HG03280 (cell line): Measurements from ENCODE around the gene PRKAB2.
"Not testable (repeated sequence)": the region's sequence is repeated elsewhere in the genome, so short reads cannot be mapped to it uniquely, and the experiment has no call there.

Experiments used
- ATAC-seq: cut with Tn5 transposase; IDR thresholded peaks from one replicate; pipeline ENCODE4 v1.9.1; 2021; ENCODE audit warnings: mild to moderate bottlenecking, moderate library complexity; ENCODE audit not compliant: unreplicated experiment

The PRKAB2 gene, protein sequence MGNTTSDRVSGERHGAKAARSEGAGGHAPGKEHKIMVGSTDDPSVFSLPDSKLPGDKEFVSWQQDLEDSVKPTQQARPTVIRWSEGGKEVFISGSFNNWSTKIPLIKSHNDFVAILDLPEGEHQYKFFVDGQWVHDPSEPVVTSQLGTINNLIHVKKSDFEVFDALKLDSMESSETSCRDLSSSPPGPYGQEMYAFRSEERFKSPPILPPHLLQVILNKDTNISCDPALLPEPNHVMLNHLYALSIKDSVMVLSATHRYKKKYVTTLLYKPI

DNA sequence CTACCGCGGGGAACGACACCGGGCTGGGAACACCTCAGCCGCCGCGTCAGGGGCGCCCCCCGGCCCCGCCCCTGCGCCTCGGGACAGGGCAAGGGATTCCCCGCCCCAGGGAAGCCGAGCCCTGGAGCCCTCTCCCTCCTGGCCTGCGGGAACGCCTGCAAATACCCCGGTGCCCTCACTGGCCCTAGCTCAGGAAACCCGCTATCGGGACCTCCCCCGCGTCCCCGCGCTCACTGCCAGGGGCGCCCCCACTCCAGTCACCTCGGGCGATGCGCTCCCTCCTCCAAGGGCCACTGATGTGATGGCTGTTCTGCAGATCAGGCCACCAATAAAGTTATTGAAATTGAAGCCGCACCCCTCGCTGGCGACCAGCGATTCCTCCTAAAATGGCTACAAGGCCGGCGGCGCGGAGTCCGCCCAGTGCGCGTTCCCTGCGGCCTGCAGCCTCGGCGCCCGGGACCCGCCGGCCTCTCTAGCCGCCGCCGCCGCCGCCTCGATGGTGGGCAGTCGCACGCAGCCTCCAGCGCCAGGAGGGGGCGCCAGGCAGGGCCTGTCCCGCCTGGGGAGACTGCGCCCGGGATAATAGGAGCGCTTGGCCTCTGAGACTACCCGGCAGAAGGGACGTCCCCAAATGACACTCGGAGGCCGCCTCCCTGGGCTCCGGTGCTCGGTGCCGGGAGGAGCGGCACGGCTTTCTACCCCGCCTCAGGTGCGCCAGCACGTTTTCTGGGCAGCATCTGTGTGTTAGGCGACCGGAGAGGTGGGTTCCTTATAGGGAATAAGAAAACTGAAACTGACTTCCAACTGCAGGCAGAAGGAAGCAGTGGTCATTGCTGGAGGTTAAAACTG is at the start of gene PRKAB2:
TSS of gene PRKAB2 (minus strand) at position 303 of the 849 bp plus-strand sequence. CDS start 326 bp downstream, outside the sequence.
- ATAC-seq = peak; percentile 86

DNA sequence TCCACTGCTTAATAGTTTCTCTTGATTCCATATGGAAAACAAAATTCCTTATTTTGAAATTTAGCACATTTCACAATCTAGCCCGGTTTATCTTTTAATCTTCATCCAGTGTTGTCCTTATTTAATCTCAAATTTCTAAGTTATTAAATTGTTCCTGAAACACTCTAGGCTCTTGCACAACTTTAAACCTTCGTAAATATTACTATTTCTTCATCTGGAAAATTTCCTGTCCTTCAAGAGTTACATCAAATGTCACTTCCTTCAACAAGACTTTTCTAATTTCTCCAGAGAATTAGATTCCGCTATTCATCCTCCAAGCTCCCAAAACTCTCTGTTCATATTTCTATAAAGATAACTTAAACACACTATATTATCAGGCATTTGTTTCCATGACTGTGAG is 46.3 kb upstream of the PRKAB2 start:
- no peak for ATAC-seq

DNA sequence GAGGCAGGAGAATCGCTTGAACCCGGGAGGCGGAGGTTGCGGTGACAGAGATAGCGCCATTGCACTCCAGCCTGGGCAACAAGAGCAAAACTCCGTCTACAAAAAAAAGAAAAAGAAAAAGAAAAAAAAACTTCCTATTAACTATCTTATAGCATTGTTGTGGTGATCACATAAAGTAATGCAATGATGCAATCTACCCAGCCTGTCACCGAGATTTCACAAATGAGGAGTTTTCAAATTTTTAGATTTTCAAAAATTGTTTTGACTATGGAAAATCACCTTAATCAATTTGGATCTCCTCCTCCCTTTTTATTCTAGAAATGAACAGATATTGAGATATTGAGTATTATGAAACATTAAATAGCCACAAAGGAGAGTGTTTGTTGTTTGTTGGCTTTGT is 44.9 kb upstream of the PRKAB2 start:
- no peak for ATAC-seq

DNA sequence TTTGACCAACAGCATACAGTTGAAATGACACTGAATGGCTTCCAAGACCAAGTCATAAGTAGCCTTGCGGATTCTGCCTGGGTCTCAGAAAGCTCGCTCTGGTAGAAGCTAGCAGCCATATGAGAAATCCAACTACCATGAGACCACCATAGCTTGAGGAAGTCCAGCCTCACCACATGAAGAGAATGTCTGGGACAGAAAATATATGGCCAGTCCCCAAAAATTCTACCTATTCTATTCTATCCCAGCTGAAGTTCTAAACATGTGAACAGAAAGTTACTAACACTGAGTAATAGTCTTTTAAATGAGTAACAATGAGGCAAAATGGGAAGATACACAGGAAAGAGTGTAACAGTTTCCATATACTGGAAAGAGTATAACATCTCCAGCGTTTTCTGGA is 43.9 kb upstream of the PRKAB2 start:
- ATAC-seq = no peak

DNA sequence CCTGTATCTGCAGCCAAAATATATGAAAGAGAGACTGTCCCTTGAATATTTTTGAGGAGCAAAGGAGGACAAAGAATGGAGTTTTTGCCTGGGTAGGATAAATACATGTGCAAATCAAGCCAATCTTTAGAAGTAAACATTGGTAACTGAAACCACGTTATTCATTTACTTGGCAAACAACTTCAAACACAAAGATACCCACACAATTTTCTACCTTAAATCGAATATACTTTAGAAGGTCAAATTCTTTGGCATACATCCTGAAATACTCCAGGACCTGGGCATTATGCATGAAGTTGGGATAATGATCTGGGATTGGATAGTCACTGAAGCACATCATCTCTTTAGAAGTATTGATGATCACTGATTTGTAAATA is 43.3 kb upstream of the PRKAB2 start:
- no peak for ATAC-seq

DNA sequence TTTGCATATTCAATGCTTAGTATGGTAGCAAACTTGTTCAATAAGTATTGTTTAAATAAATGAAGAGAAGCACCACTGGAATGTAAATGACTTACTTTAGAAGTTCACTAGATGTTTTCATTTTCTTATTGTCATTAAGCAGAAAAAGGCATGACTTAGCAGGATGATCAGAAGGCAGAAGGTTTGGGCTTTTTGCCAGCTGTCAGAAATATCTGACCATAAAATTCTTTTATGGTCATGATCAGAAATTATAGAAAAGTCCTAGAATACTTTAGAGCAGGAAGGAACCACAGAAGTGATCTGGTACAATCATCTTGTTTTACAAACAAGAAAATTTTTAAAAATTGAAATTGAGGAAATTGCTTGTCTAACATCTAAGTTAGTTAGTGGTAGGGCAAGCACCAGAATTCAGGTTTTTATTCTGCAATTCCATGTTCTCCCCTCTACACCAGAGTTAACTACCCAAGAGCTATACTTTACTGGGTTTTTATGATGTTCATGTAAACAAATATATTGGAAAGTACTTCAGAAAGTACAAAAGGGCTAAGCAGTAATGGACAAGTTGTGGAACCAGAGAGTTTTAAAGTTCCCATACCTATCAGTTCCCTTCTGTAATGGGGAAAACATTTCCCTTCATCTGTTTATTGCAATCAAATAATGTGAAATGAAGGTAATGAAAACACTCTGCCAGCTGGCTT is 42.7 kb upstream of the PRKAB2 start:
- ATAC-seq = no peak

DNA sequence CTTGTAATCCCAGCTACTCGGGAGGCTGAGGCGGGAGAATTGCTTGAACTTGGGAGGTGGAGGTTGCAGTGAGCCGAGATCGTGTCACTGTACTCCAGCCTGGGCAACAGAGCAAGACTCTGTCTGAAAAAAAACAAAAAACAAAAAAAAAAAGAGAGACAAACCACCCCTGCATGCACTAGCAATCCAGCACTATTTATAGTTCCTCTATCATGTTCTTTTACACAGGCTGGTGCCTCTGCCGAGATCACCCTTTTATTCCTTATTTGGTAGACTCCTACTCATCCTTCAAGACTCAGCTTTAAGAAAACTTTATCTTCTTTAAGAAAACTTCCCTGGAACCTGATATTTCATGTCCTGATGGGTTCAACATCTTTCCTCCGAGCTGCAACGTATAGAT is 42.1 kb upstream of the PRKAB2 start:
- ATAC-seq = no peak

DNA sequence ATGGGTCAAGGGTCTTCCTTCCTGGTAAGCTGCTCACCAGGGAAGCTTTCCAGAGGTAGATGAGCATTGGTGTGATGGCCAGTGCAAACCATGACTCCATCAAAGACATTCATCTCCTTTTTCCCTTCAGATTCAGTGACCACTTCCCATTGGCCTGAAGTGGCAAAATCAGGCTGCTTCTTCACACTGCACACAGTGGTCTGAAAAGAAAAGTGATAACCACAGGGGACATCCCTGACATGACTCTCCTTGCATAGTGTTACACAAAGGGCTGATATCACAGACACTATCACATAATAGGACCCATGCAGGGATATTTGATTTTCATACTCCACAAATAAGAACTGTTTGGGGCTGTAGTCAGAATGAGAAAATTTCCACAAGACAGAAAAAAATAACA is 41.0 kb upstream of the PRKAB2 start:
- no peak for ATAC-seq

DNA sequence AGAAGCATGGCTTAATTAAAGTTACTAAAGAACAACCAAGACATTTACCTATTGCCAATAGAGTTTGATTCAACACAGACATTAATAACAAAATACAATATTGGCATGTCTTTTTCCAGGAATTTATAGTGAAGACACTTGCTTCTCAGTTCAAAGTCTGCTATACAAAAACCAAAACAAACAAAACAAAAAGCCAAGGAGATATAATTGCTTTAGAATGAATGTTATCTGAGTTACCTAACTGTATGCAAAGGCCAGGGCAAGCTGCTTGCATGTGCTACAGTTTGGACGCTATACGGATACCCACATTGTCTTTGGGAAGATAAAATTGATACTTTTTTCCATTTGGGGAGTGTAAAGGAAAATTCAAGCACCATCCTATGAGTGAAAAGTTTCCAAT is 39.3 kb upstream of the PRKAB2 start:
- no peak for ATAC-seq

DNA sequence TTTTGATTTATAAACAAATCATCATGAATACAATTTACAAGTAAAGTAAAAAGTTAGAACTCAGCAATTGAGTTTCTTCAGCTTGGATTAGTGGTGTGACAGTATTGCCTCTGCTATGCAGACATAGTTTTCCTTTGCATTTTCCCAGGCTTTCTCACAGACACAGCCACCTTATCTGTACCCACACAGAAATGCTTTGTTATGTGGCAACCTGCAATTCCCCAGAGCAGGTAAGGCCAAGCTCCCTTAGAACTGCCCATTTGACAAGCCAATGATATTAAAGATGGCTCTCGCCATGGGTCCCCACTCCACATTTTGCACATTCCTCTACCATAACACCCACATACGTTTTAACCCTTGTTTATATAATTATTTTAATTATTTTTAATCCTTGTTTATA is 38.7 kb upstream of the PRKAB2 start:
- no peak for ATAC-seq

DNA sequence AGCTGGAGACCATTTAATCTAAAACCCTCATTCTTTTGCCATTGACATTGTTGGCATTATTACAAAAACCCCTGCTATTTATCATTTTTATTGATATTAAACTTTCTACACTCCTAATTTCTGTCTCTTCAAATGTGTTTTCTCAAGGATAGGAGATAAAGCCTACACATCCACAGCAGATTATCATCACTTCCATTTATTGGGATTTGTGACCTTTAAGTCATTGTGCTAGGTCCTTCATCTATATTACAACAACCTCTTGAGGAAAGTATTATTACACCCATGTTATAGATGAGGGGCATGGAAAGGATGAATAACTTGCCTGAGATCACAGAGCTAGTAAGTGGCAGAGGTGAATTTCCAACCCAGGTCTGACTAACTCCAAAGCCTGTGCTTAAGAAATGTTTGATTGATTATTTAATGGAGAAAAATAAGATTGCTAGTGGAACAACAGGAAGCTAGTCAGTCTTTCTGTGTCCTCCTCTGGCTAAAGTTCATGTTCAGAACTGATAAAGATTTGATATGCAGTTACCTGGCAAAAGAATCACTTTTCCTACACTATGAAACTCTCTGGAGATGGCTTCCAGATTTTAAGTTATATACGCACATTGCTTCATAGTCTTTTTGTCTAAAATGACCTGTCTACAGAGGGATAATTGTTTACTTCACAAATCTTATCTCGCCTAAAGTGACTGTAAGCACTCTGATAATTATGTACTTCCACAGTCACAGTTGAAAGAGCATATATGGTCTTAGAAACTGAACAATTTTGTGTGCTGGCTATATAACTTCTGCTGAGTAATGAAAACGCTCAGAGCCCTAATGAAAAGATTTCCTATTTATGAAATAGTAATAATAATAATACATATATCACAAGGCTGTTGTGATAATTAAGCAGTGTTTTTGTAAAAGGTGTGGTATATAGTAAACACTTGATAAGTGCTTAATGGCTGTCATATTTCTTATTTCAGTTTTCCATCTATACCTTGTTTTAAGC is 37.9 kb upstream of the PRKAB2 start:
- ATAC-seq = no peak

DNA sequence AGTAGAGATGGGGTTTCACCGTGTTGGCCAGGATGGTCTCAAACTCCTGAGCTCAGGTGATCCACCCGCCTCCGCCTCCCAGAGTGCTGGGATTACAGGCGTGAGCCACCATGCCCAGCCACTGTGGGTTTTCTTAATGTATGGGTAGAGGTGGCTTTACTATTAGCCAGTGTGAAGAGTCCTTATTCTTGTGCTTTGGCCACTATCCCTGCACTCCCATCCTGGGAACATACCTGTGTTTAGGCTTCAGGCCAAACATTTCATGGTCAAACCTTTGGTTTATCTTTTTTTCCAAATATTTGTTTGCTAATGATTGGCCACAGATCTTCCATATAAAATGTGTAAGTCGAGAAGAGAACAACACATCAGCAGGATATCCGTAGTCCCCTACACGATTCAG is 36.3 kb upstream of the PRKAB2 start:
- ATAC-seq = no peak

DNA sequence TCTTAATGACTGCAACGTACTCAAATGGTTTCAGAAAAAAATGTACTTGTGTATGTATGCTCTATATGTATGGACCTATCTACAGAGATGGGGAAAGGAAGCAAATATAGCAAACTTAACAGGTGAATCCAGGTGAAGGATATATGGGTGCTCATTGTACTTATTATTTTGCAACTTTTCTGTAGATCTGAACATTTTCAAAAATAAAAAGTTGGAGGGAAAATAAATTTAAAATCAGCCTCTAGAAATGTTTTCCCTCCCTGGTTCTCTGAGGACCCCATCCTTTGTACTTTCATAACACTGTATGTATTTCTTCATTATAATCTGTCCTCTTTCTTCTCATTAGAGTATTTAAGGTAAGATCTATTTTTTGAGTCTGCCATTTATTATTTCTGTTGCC is 34.9 kb upstream of the PRKAB2 start:
- ATAC-seq = no peak

DNA sequence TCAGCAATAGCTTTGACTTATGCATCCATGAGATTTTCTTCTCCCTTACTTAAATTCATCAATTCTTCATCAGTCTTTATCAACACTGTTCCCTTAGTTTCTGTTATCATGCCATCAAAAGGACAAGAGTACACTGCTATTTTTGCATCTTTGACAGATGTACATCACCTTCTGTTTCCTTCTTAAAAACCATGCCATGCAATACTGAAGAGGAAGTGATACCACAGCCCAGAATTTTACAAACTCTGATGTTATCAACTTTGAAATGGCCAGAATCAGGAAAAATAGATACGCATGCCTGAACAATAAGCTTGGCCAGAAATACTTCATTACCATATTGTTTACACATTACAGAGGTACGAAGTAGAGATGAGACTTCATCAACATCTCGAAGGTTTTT is 31.8 kb upstream of the PRKAB2 start:
- no peak for ATAC-seq

DNA sequence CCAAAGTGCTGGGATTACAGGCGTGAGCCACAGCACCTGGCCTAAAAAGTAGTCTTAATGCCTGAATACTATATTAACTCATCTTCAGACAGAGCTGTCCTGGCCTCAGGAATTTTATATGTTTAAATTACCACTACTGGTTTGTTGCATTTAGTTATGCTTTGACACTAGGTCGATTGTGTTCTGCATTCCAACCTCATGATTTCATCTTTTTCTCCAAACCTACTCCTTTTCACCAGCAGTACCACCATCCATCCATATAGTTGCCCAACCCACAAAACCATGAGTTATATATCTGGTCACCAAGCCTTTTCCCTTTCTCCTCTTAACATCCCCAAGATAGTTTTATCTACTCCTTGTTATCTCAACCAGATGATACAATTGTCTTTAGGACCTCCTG is 30.3 kb upstream of the PRKAB2 start:
- ATAC-seq = no peak

DNA sequence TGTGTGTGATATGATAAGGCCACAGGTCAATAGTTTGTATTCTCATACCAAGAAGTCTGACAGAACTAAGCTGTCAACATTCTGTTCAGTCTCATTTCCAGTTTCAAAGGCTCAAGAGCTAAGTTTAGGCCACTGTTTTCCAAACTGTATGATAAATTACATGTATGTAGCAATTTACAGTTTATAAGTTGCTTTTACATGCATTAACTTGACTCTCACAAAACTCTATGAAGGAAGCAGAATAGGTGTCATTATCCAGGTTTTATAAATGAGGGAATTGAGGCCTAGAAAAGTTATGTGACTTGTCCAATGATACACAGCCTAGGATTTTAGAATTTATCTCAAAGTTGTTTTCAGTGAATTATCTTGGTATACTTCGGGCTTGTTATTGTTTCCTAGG is 29.5 kb upstream of the PRKAB2 start:
- ATAC-seq = no peak

DNA sequence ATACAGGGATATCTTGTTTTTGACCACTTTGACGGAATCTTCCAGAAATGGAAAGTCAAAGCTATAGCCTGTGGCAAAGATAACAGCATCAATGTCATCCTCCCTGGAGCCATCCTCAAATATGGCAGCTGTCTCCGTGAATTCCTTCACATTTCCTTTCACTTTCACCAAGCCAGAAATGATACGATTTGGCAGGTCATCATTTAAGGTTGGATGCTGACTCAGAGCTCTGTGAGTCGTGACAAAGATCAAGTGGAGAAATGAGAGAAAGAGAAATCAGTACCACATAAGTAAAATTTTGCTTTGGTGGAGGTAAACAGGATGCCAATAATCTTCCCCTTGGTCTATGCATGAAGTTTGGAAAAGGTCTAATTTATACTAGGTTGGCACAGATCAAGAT is 29.0 kb upstream of the PRKAB2 start:
- ATAC-seq = no peak

DNA sequence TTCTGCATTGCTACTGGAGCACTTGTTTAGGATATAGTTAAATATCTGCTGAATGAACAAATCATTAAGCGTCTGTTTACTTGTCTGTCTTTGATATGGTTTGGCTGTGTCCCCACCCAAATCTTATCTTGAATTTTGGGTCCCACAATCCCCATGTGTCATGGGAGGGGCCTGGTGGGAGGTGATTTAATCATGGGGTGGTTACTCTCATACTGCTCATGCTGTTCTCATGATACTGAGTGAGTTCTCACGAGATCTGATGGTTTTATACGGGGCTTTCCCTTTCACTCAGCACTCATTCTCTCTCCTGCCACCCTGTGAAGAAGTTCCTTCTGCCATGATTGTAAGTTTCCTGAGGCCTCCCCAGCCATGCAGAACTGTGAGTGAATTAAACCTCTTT is 25.1 kb upstream of the PRKAB2 start:
- ATAC-seq = not testable (repeated sequence)

DNA sequence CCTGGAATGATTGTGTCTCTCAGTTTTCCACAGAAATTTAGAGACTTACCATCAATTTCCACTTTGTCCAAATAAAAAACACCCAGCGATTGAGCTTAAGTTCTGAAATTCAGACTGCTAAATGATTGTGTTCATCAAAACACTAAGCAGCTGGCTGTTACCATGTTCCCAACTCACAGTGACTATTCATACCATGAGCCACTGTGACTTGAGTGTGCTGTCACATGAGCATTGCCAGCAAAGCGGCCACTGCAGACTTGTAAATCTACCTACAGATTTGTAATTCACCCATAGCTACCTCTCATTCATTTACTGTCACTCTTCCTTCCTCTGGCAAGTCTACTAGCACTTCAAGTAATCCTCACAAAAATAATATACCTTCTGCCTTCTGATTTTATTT is 17.2 kb upstream of the PRKAB2 start:
- ATAC-seq = no peak

DNA sequence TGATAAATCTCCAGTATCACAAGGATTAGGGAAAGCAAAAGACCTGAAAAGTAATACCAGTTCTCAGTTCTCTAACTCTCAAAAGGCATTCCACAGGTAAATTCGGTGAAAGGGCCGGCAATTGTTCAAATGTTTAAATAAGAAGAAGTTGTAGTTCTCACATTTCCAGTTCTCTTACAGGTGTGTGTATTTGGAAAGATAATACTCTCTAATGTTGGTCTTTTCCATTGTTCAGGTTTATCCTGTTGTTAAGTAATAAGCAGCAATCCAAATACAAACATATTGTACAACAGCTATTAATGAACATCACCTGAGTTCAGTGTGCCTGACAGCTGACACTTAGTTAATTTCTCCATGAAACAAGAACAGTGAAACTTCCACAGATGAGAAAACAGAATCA is 13.2 kb upstream of the PRKAB2 start:
- ATAC-seq = no peak
